HFF-Myc (cell line): ENCODE measurements around the gene HNRNPA3.
"Not testable (repeated sequence)": the region's sequence is repeated elsewhere in the genome, so short reads cannot be mapped to it uniquely, and the experiment has no call there.

ENCODE experiments used
- DNase-seq: peaks from one replicate; pipeline ENCODE4 v3.0.0-alpha.2; 2011; ENCODE audit warnings: low read depth; ENCODE audit errors: extremely low read depth
- H3K4me3 ChIP-seq: replicated peaks from 2 replicates; pipeline ENCODE4 v1.5.1; 2011; ENCODE audit warnings: low read depth, mild to moderate bottlenecking, control low read depth, low read length
- CTCF ChIP-seq: IDR thresholded peaks from 2 replicates; pipeline ENCODE4 v1.5.1; 2012; ENCODE audit warnings: mild to moderate bottlenecking, low read depth, low read length, control low read depth; ENCODE audit errors: missing control alignments

HNRNPA3 gene

GRCh38 chr2:177180269-177181000 is 32.2 kb upstream of the HNRNPA3 start:
- no peak for DNase-seq
- H3K4me3 ChIP-seq, result no peak overlapping the region
- TF ChIP-seq CTCF, result no peak

- no peak for DNase-seq
Measured at GRCh38 chr2:177183860-177184259, 28.7 kb upstream of the HNRNPA3 start.

GRCh38 chr2:177184606-177185005 is 28.0 kb upstream of the HNRNPA3 start:
- DNase-seq, result no peak

More at GRCh38 chr2:177183860-177184259, 28.7 kb upstream of the HNRNPA3 start:
- no peak overlapping the region for H3K4me3 ChIP-seq
- TF ChIP-seq CTCF, result no peak

GRCh38 chr2:177186038-177186437 is 26.6 kb upstream of the HNRNPA3 start:
- DNase-seq, H3K4me3 ChIP-seq: not testable (repeated sequence)

More at GRCh38 chr2:177184606-177185005, 28.0 kb upstream of the HNRNPA3 start:
- no peak overlapping the region for H3K4me3 ChIP-seq
- no peak for TF ChIP-seq CTCF

GRCh38 chr2:177187631-177188312 is 24.8 kb upstream of the HNRNPA3 start:
- DNase-seq, result no peak
- TF ChIP-seq CTCF, result no peak
- H3K4me3 ChIP-seq, result no peak overlapping the region

- H3K4me3 ChIP-seq, result no peak overlapping the region
- DNase-seq, result no peak
- no peak for TF ChIP-seq CTCF
Measured at GRCh38 chr2:177188482-177189469, 23.8 kb upstream of the HNRNPA3 start.
